ENCODE data around the gene ACVR2B. TPM values are rescaled to one million over a fixed set of nuclear protein-coding genes. Genes with fewer than 3 reads are reported as not detected.

The ACVR2B gene
- total and polyA plus RNA-seq, 4 donors: 10.8 to 16.5 (median 15.3) TPM

GRCh38 chr3:38472342-38472741 is 18.7 kb downstream of the ACVR2B start:
- H3K27me3 ChIP-seq (ENCODE audit: control insufficient read depth, insufficient read depth, low read length): no peaks in the 10 kb centered on the region
- no peak for DNase-seq (ENCODE audit: low read depth in 4 of 6, low spot score in 6 of 6)
- no peak overlapping the region for H3K27ac ChIP-seq (ENCODE audit: low read depth, low read length)
- H3K4me1 ChIP-seq (ENCODE audit: control insufficient read depth, insufficient read depth, low read length): peaks cover 5% of the 10 kb centered on the region
- H3K4me3 ChIP-seq (ENCODE audit: low read depth, low read length): no peak overlapping the region
- peaks cover 12% of the 10 kb centered on the region for H3K9me3 ChIP-seq (ENCODE audit: control insufficient read depth, insufficient read depth, low read length)
- WGBS (ENCODE audit: insufficient coverage): 100% methylated on average over 1 of the region's 1 CpG
- H3K36me3 ChIP-seq (ENCODE audit: control insufficient read depth, insufficient read depth, low read length): peaks cover 9% of the 10 kb centered on the region

- no peaks in the 10 kb centered on the region for H3K27me3 ChIP-seq (ENCODE audit: control insufficient read depth, insufficient read depth, low read length)
- no peak overlapping the region for H3K27ac ChIP-seq (ENCODE audit: low read depth, low read length)
- H3K9me3 ChIP-seq (ENCODE audit: control insufficient read depth, insufficient read depth, low read length): peaks cover 12% of the 10 kb centered on the region
- H3K4me3 ChIP-seq (ENCODE audit: low read depth, low read length): no peak overlapping the region
- 94% methylated on average over 2 of the region's 2 CpGs for WGBS (ENCODE audit: insufficient coverage)
- peaks cover 17% of the 10 kb centered on the region for H3K36me3 ChIP-seq (ENCODE audit: control insufficient read depth, insufficient read depth, low read length)
- H3K4me1 ChIP-seq (ENCODE audit: control insufficient read depth, insufficient read depth, low read length): peaks cover 5% of the 10 kb centered on the region
- peak in 1 of 6 donors; percentile 11 for DNase-seq (ENCODE audit: low read depth in 4 of 6, low spot score in 6 of 6)
Measured at GRCh38 chr3:38473229-38473628, 19.5 kb downstream of the ACVR2B start.

GRCh38 chr3:38474928-38475605 is 21.4 kb downstream of the ACVR2B start:
- Histone ChIP-seq H3K4me3 (ENCODE audit: low read depth, low read length) (no peak overlapping the region), H3K27me3 (ENCODE audit: control insufficient read depth, insufficient read depth, low read length) (no peaks in the 10 kb centered on the region), H3K9me3 (ENCODE audit: control insufficient read depth, insufficient read depth, low read length) (peaks cover 2% of the 10 kb centered on the region), H3K27ac (ENCODE audit: low read depth, low read length) (no peak overlapping the region), H3K4me1 (ENCODE audit: control insufficient read depth, insufficient read depth, low read length) (peaks cover 5% of the 10 kb centered on the region), H3K36me3 (ENCODE audit: control insufficient read depth, insufficient read depth, low read length) (peaks cover 34% of the 10 kb centered on the region)
- no peak for DNase-seq (ENCODE audit: low read depth in 4 of 6, low spot score in 6 of 6)
- WGBS (ENCODE audit: insufficient coverage): 91% methylated on average over 7 of the region's 7 CpGs

- no peak for DNase-seq (ENCODE audit: low read depth in 4 of 6, low spot score in 6 of 6)
- peaks cover 36% of the 10 kb centered on the region for H3K36me3 ChIP-seq (ENCODE audit: control insufficient read depth, insufficient read depth, low read length)
- WGBS (ENCODE audit: insufficient coverage): 89% methylated on average over 3 of the region's 6 CpGs
- H3K9me3 ChIP-seq (ENCODE audit: control insufficient read depth, insufficient read depth, low read length): no peaks in the 10 kb centered on the region
- H3K4me3 ChIP-seq (ENCODE audit: low read depth, low read length): no peak overlapping the region
- H3K27me3 ChIP-seq (ENCODE audit: control insufficient read depth, insufficient read depth, low read length): no peaks in the 10 kb centered on the region
- H3K4me1 ChIP-seq (ENCODE audit: control insufficient read depth, insufficient read depth, low read length): peaks cover 5% of the 10 kb centered on the region
- H3K27ac ChIP-seq (ENCODE audit: low read depth, low read length): no peak overlapping the region
Measured at GRCh38 chr3:38475716-38476115, 22.0 kb downstream of the ACVR2B start.

GRCh38 chr3:38476157-38476756 is 22.6 kb downstream of the ACVR2B start:
- no peaks in the 10 kb centered on the region for H3K9me3 ChIP-seq (ENCODE audit: control insufficient read depth, insufficient read depth, low read length)
- H3K27ac ChIP-seq (ENCODE audit: low read depth, low read length): no peak overlapping the region
- H3K4me1 ChIP-seq (ENCODE audit: control insufficient read depth, insufficient read depth, low read length): peaks cover 5% of the 10 kb centered on the region
- no peak for DNase-seq (ENCODE audit: low read depth in 4 of 6, low spot score in 6 of 6)
- H3K4me3 ChIP-seq (ENCODE audit: low read depth, low read length): no peak overlapping the region
- peaks cover 42% of the 10 kb centered on the region for H3K36me3 ChIP-seq (ENCODE audit: control insufficient read depth, insufficient read depth, low read length)
- WGBS (ENCODE audit: insufficient coverage): 96% methylated on average over 5 of the region's 5 CpGs
- H3K27me3 ChIP-seq (ENCODE audit: control insufficient read depth, insufficient read depth, low read length): no peaks in the 10 kb centered on the region

GRCh38 chr3:38477057-38477820 is 23.5 kb downstream of the ACVR2B start:
- Histone ChIP-seq H3K27me3 (ENCODE audit: control insufficient read depth, insufficient read depth, low read length) (no peaks in the 10 kb centered on the region), H3K4me1 (ENCODE audit: control insufficient read depth, insufficient read depth, low read length) (peaks cover 5% of the 10 kb centered on the region), H3K4me3 (ENCODE audit: low read depth, low read length) (no peak overlapping the region), H3K36me3 (ENCODE audit: control insufficient read depth, insufficient read depth, low read length) (peaks cover 49% of the 10 kb centered on the region), H3K9me3 (ENCODE audit: control insufficient read depth, insufficient read depth, low read length) (no peaks in the 10 kb centered on the region), H3K27ac (ENCODE audit: low read depth, low read length) (no peak overlapping the region)
- no peak for DNase-seq (ENCODE audit: low read depth in 4 of 6, low spot score in 6 of 6)
- WGBS (ENCODE audit: insufficient coverage): 94% methylated on average over 16 of the region's 21 CpGs

- WGBS (ENCODE audit: insufficient coverage): 89% methylated on average over 11 of the region's 15 CpGs
- Histone ChIP-seq H3K9me3 (ENCODE audit: control insufficient read depth, insufficient read depth, low read length) (no peaks in the 10 kb centered on the region), H3K27me3 (ENCODE audit: control insufficient read depth, insufficient read depth, low read length) (no peaks in the 10 kb centered on the region), H3K4me1 (ENCODE audit: control insufficient read depth, insufficient read depth, low read length) (peaks cover 5% of the 10 kb centered on the region), H3K27ac (ENCODE audit: low read depth, low read length) (no peak overlapping the region), H3K4me3 (ENCODE audit: low read depth, low read length) (no peak overlapping the region), H3K36me3 (ENCODE audit: control insufficient read depth, insufficient read depth, low read length) (peaks cover 53% of the 10 kb centered on the region)
- DNase-seq (ENCODE audit: low read depth in 4 of 6, low spot score in 6 of 6): no peak
Measured at GRCh38 chr3:38477839-38478450, 24.3 kb downstream of the ACVR2B start.

- Histone ChIP-seq H3K4me3 (ENCODE audit: low read depth, low read length) (no peak overlapping the region), H3K27ac (ENCODE audit: low read depth, low read length) (no peak overlapping the region), H3K4me1 (ENCODE audit: control insufficient read depth, insufficient read depth, low read length) (no peaks in the 10 kb centered on the region), H3K27me3 (ENCODE audit: control insufficient read depth, insufficient read depth, low read length) (no peaks in the 10 kb centered on the region), H3K36me3 (ENCODE audit: control insufficient read depth, insufficient read depth, low read length) (peaks cover 61% of the 10 kb centered on the region), H3K9me3 (ENCODE audit: control insufficient read depth, insufficient read depth, low read length) (no peaks in the 10 kb centered on the region)
- 96% methylated on average over 9 of the region's 9 CpGs for WGBS (ENCODE audit: insufficient coverage)
- no peak for DNase-seq (ENCODE audit: low read depth in 4 of 6, low spot score in 6 of 6)
Measured at GRCh38 chr3:38478901-38479300, 25.2 kb downstream of the ACVR2B start.

GRCh38 chr3:38479431-38480092 is 25.9 kb downstream of the ACVR2B start:
- DNase-seq (ENCODE audit: low read depth in 4 of 6, low spot score in 6 of 6): peak in 4 of 6 donors; percentile 30 to 84 (median 62)
- H3K27ac ChIP-seq (ENCODE audit: low read depth, low read length): no peak overlapping the region
- 80% methylated on average over 8 of the region's 10 CpGs for WGBS (ENCODE audit: insufficient coverage)
- no peaks in the 10 kb centered on the region for H3K9me3 ChIP-seq (ENCODE audit: control insufficient read depth, insufficient read depth, low read length)
- H3K4me3 ChIP-seq (ENCODE audit: low read depth, low read length): no peak overlapping the region
- H3K4me1 ChIP-seq (ENCODE audit: control insufficient read depth, insufficient read depth, low read length): no peaks in the 10 kb centered on the region
- H3K27me3 ChIP-seq (ENCODE audit: control insufficient read depth, insufficient read depth, low read length): no peaks in the 10 kb centered on the region
- peaks cover 66% of the 10 kb centered on the region for H3K36me3 ChIP-seq (ENCODE audit: control insufficient read depth, insufficient read depth, low read length)
